Body of pancreas (tissue), 4 donors: ENCODE results near the gene C2orf72.

Experiments
- POLR2A ChIP-seq, 3 donors: fragments of 450-650 bp; IDR thresholded peaks; one replicate each; pipeline ENCODE4 v1.6.1; 2016; ENCODE audit warnings: antibody characterized with exemption in 3 of 3, mild to moderate bottlenecking in 2 of 3
- TF ChIP-seq, protein P1 (sequence below), 7 experiments: fragments of 450-650 bp in 4 of 7; fragments of 200-600 bp in 3 of 7; sonication (generic) in 3 of 7; IDR thresholded peaks; one replicate each; pipeline ENCODE4 v1.5.1; 2016 to 2019; ENCODE audit warnings: antibody characterized with exemption in 7 of 7

DNA sequence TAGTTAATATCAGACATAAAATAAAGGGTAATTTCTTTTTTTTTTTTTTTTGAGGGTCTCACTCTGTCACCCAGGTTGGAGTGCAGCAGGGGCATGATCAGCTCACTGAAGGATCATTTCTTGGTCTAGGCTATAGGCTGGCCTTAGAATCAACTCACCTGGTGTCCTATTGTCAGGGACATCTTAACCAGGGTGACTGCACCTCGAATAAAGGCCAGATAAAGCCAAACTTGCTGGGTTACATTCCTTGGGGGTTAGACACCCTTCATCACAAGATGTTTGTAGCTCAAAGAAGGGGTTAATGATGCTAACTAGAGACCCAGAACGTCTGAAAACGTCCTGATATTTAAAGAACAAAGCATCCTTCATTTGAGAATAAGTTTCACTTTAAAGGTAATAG, 23.5 kb upstream of the C2orf72 start:
- TF ChIP-seq, protein P1, sequence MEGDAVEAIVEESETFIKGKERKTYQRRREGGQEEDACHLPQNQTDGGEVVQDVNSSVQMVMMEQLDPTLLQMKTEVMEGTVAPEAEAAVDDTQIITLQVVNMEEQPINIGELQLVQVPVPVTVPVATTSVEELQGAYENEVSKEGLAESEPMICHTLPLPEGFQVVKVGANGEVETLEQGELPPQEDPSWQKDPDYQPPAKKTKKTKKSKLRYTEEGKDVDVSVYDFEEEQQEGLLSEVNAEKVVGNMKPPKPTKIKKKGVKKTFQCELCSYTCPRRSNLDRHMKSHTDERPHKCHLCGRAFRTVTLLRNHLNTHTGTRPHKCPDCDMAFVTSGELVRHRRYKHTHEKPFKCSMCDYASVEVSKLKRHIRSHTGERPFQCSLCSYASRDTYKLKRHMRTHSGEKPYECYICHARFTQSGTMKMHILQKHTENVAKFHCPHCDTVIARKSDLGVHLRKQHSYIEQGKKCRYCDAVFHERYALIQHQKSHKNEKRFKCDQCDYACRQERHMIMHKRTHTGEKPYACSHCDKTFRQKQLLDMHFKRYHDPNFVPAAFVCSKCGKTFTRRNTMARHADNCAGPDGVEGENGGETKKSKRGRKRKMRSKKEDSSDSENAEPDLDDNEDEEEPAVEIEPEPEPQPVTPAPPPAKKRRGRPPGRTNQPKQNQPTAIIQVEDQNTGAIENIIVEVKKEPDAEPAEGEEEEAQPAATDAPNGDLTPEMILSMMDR (IDR thresholded peaks at IDR 0.05), result no peak
- no peak for TF ChIP-seq POLR2A (IDR thresholded peaks at IDR 0.05)
